Kidney epithelial cell (primary cell): ENCODE data around the gene KIRREL2. TPM values are rescaled to one million over a fixed set of nuclear protein-coding genes. Genes with fewer than 3 reads are reported as not detected.
"Not testable (repeated sequence)": the region's sequence is repeated elsewhere in the genome, so short reads cannot be mapped to it uniquely, and the experiment has no call there.

ENCODE experiments used
- DNase-seq: peaks from one replicate; pipeline ENCODE4 v3.0.0-alpha.2; 2010; ENCODE audit warnings: low read depth
- H3K27me3 ChIP-seq: 2 replicates; pipeline ENCODE4 v1.6.0; 2011; ENCODE audit warnings: low read length; ENCODE audit not compliant: control insufficient read depth, insufficient read depth
- H3K36me3 ChIP-seq: 2 replicates; pipeline ENCODE4 v1.5.1; 2011; ENCODE audit warnings: low read length; ENCODE audit not compliant: control insufficient read depth, insufficient read depth
- H3K4me3 ChIP-seq: 2 replicates; pipeline ENCODE4 v1.5.1; 2011; ENCODE audit warnings: low read depth, mild to moderate bottlenecking, control low read depth, low read length
- total RNA-seq: library from RNA; depleted of rRNA; stranded (reverse); fragments of >200 nt; gene quantifications from 2 replicates; pipeline ENCODE4 v1.2.3, GENCODE V29; 2015
- TF ChIP-seq, protein P1 (sequence below): IDR thresholded peaks from 2 replicates; pipeline ENCODE4 v1.5.1; 2011; ENCODE audit warnings: mild to moderate bottlenecking, moderate library complexity, low read length, control low read depth, inconsistent platforms; ENCODE audit not compliant: insufficient read depth, poor library complexity, severe bottlenecking

The KIRREL2 gene
- total RNA-seq, 1 donor from 2014 or later: 0.50 TPM

DNA sequence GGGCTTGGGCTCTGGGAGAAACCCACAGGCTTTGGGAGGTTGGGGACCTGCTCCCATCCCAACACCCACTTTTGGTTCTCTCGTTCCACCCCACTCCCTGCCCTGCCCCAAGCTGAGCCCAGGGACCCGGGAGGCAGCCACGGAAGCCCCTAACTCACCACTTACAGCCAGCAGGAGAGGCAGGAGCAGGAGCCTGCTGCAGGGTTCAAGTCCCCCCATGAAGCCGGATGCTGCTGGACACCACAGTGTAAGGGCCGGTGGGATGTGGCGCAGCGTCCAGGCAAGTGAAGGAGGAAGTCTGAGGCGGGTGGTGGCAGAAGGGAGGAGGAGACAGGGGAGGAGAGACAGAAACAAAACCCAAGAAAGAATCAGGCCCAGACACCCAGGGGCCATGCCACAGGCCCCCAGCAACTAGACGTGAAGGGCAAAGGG, 51.3 kb downstream of the KIRREL2 start, which contains the start of gene TYROBP:
TSS of gene TYROBP (minus strand) at position 286 of the 432 bp plus-strand sequence. CDS start at position 219, 67 bp downstream.
- no peaks in the 10 kb centered on the region for H3K27me3 ChIP-seq
- H3K36me3 ChIP-seq: no peaks in the 10 kb centered on the region
- H3K4me3 ChIP-seq: no peak within 1 kb of the TSS
- DNase-seq: no peak
- TF ChIP-seq, protein P1, sequence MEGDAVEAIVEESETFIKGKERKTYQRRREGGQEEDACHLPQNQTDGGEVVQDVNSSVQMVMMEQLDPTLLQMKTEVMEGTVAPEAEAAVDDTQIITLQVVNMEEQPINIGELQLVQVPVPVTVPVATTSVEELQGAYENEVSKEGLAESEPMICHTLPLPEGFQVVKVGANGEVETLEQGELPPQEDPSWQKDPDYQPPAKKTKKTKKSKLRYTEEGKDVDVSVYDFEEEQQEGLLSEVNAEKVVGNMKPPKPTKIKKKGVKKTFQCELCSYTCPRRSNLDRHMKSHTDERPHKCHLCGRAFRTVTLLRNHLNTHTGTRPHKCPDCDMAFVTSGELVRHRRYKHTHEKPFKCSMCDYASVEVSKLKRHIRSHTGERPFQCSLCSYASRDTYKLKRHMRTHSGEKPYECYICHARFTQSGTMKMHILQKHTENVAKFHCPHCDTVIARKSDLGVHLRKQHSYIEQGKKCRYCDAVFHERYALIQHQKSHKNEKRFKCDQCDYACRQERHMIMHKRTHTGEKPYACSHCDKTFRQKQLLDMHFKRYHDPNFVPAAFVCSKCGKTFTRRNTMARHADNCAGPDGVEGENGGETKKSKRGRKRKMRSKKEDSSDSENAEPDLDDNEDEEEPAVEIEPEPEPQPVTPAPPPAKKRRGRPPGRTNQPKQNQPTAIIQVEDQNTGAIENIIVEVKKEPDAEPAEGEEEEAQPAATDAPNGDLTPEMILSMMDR: no peak

DNA sequence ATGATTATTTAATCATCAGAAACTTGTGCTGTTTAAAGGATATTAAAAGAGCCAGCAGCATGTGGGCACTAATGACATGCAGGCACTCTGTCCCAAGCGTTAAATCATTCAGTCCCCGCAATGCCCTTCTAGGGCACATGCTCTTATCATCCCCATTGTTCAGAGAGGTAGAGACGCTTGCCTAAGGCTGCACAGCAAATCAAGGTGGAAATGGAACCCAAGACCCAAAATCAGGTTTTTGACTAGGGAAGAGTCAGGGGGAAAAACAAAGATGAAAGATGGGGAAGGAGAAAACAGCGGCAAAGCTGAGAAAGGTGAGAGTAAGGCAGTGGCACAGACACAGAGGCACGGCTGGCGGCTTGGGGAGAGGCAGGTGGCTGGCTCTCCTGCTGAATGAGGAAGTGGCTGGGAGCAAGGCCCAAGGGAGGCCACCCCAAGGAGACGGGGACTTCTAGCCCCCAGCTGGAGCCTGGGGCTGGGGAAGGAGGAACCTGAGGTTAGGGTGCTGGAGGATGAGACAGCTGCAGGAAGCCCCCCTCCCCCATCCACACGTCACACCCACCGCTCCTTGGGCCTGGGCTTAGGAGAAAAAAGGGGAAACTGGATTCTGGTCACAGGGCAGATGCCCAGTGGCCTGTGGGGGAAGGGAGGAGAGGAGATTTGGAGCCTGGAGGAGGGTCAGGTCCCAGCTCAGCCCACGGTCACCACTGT, 52.4 kb downstream of the KIRREL2 start:
- no peak overlapping the region for H3K4me3 ChIP-seq
- TF ChIP-seq, protein P1: no peak
- H3K27me3 ChIP-seq: no peaks in the 10 kb centered on the region
- H3K36me3 ChIP-seq: no peaks in the 10 kb centered on the region
- no peak for DNase-seq

DNA sequence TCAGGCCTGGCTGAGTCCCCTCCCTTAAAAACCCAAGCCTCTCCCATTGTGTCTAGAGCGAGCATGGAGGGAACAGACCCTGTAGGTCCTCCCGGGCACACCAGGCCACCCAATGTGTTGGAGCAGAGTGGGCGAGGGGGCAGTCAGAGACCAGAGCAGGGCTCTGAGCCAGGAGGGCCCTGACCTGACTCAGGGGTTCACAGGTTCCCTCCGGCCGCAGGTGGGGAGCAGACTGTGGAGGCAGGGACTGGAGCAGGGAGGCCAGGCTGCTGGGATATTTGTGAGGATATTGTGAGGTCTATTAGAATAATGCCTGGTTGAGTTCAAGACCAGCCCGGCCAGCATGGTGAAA, 52.9 kb downstream of the KIRREL2 start:
- DNase-seq: no peak
- H3K36me3 ChIP-seq: no peaks in the 10 kb centered on the region
- no peak overlapping the region for H3K4me3 ChIP-seq
- H3K27me3 ChIP-seq: no peaks in the 10 kb centered on the region
- TF ChIP-seq, protein P1: no peak

DNA sequence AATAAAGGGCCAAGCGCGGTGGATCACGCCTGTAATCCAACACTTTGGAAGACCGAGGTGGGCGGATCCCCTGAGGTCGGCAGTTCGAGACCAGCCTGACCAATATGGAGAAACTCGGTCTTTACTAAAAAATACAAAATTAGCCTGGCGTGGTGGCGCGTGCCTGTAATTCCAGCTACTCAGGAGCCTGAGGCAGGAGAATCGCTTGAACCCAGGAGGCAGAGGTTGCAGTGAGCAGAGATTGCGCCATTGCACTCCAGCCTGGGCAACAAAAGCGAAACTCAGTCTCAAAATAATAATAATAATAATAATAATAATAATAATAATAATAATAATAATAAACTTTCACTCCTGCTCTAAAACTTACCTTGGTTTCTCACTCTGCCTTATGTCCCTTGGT, 53.6 kb downstream of the KIRREL2 start:
- not testable (repeated sequence) for DNase-seq, H3K27me3 ChIP-seq, H3K4me3 ChIP-seq, H3K36me3 ChIP-seq

DNA sequence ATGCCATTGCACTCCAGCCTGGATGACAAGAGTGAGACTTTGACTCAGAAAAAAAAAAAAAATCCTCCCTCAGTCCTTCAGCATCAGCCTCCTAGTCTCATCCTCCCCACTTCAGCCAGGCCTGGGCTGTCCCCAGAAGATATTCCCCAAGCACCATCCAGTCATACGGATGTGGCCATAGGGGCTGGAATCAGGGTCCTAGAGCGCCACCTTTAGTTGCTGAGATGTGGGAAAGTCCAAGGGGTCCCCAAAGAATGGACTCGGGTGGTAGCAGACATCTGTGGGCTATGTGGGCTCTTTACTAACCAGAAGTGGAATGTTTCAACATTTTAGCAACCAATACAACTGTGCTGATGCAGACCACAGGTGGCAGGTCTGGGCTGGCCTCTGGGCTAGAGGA, 54.5 kb downstream of the KIRREL2 start:
- H3K36me3 ChIP-seq: no peaks in the 10 kb centered on the region
- no peak overlapping the region for H3K4me3 ChIP-seq
- DNase-seq: no peak
- TF ChIP-seq, protein P1: no peak
- H3K27me3 ChIP-seq: no peaks in the 10 kb centered on the region

DNA sequence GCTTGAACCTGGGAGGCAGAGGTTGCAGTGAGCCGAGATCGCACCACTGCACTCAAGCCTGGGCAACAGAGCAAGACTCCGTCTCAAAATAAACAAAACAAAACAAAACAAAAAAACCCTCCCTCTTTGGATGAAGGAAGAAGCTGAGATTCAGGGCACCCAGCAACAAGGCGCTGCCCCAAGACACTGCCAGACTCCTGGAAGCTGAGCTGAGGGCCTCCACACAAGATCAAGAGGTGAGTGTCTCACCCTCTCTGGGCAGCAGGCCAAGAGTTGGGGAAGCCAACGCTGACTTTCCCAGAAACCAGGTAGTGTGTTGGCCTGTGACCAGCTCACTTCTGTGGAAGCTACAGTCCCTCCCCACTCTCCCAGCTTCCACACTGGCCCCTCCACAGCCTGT, 55.1 kb downstream of the KIRREL2 start:
- no peaks in the 10 kb centered on the region for H3K36me3 ChIP-seq
- no peak overlapping the region for H3K4me3 ChIP-seq
- H3K27me3 ChIP-seq: no peaks in the 10 kb centered on the region
- TF ChIP-seq, protein P1: no peak
- DNase-seq: peak; percentile 68
